Calu3 (cell line): ENCODE data around the gene RNF224. TPM values are rescaled to one million over a fixed set of nuclear protein-coding genes. Genes with fewer than 3 reads are reported as not detected.

Experiments used
- BruUV-seq: library from RNA; stranded (reverse); fragments of 400-500 nt; replicated peaks from 2 replicates; lab custom pipeline; 2021; lab: Mats Ljungman, UMichigan
- CTCF ChIA-PET: fragments of 300-600 bp; sonication (Branson Sonifier 250); formaldehyde crosslinking; loops from one replicate; lab custom pipeline; 2022; ENCODE audit warnings: antibody characterized with exemption; lab: Charles Lee
- DNase-seq: peaks from one replicate; pipeline ENCODE4 v3.0.0; 2022
- H3K27ac Mint-ChIP-seq: one replicate; pipeline ENCODE4 v1.8.0; 2022; ENCODE audit warnings: mixed read lengths; ENCODE audit not compliant: unreplicated experiment
- H3K27me3 Mint-ChIP-seq: one replicate; pipeline ENCODE4 v1.8.0; 2022; ENCODE audit warnings: mixed read lengths; ENCODE audit not compliant: unreplicated experiment
- H3K36me3 Mint-ChIP-seq: one replicate; pipeline ENCODE4 v1.8.0; 2022; ENCODE audit warnings: mild to moderate bottlenecking, moderate library complexity, mixed read lengths; ENCODE audit not compliant: insufficient read depth, unreplicated experiment
- H3K4me1 Mint-ChIP-seq: one replicate; pipeline ENCODE4 v1.8.0; 2022; ENCODE audit warnings: mild to moderate bottlenecking, low read depth, mixed read lengths; ENCODE audit not compliant: unreplicated experiment
- H3K4me3 Mint-ChIP-seq: one replicate; pipeline ENCODE4 v1.8.0; 2022; ENCODE audit warnings: mild to moderate bottlenecking, low read depth, moderate library complexity, mixed read lengths; ENCODE audit not compliant: unreplicated experiment
- H3K9me3 Mint-ChIP-seq: one replicate; pipeline ENCODE4 v1.8.0; 2022; ENCODE audit warnings: low read depth, mixed read lengths; ENCODE audit not compliant: unreplicated experiment
- CTCF ChIP-seq: fragments of 200-600 bp; IDR thresholded peaks from one replicate; pipeline ENCODE4 v1.8.0; 2022; ENCODE audit warnings: antibody characterized with exemption; ENCODE audit not compliant: unreplicated experiment
- intact Hi-C: fragments of 100-400 bp; cut with micrococcal nuclease; formaldehyde crosslinking; loops from one replicate; pipeline ENCODE4 v1.10.0; 2022; ENCODE audit not compliant: unreplicated experiment
- total RNA-seq: library from RNA; stranded (reverse); gene quantifications from 2 replicates; pipeline ENCODE4 v1.2.3, GENCODE V29; 2022

The RNF224 gene
- total RNA-seq, 1 experiment from 2014 or later, result 1.6 TPM

- H3K9me3 Mint-ChIP-seq, result no peaks in the 10 kb centered on the region
- H3K36me3 Mint-ChIP-seq, result peaks cover 46% of the 10 kb centered on the region
- no TSS peak for BruUV-seq
- intact Hi-C loops, result no loop called here
- TF ChIP-seq CTCF, result no peak
- no peaks in the 10 kb centered on the region for H3K27me3 Mint-ChIP-seq
- H3K27ac Mint-ChIP-seq, result peak overlapping the region; percentile 44
- CTCF ChIA-PET, result interaction anchor here (0.6 to 1.9 kb wide), 3 partner anchors 8 to 46 kb away, joined by 3 to 5 read pairs (median 5); no protein-coding TSS in a partner anchor
- peaks cover 16% of the 10 kb centered on the region for H3K4me1 Mint-ChIP-seq
- no peak for DNase-seq
- H3K4me3 Mint-ChIP-seq, result peak overlapping the region; percentile 98
These were observed 36.9 kb upstream of the RNF224 start for GRCh38 chr9:137190315-137190856.

GRCh38 chr9:137191245-137191644, 36.1 kb upstream of the RNF224 start:
- intact Hi-C loops, result no loop called here
- Mint-ChIP-seq H3K27me3 (no peaks in the 10 kb centered on the region), H3K27ac (no peak overlapping the region)

GRCh38 chr9:137191691-137192447, 35.4 kb upstream of the RNF224 start:
- Mint-ChIP-seq H3K9me3 (no peaks in the 10 kb centered on the region), H3K27ac (no peak overlapping the region), H3K27me3 (no peaks in the 10 kb centered on the region), H3K4me3 (no peak overlapping the region), H3K4me1 (peaks cover 24% of the 10 kb centered on the region), H3K36me3 (peaks cover 46% of the 10 kb centered on the region)
- TF ChIP-seq CTCF, result no peak
- intact Hi-C loops, result no loop called here
- no TSS peak for BruUV-seq
- CTCF ChIA-PET, result interaction anchor here (0.6 kb wide), 1 partner anchor 32 kb away, joined by 3 read pairs; no protein-coding TSS in a partner anchor
- no peak for DNase-seq

More at GRCh38 chr9:137191245-137191644, 36.1 kb upstream of the RNF224 start:
- Mint-ChIP-seq H3K9me3 (no peaks in the 10 kb centered on the region), H3K4me3 (peak overlapping the region; percentile 98), H3K4me1 (peaks cover 21% of the 10 kb centered on the region), H3K36me3 (peaks cover 46% of the 10 kb centered on the region)
- TF ChIP-seq CTCF, result no peak
- CTCF ChIA-PET, result no interaction called here
- DNase-seq, result no peak
- no TSS peak for BruUV-seq

- Mint-ChIP-seq H3K27ac (no peak overlapping the region), H3K4me1 (peaks cover 29% of the 10 kb centered on the region), H3K36me3 (peaks cover 41% of the 10 kb centered on the region), H3K27me3 (no peaks in the 10 kb centered on the region), H3K9me3 (no peaks in the 10 kb centered on the region), H3K4me3 (no peak overlapping the region)
- DNase-seq, result no peak
- intact Hi-C loops, result no loop called here
- CTCF ChIA-PET, result no interaction called here
- TF ChIP-seq CTCF, result no peak
- BruUV-seq, result no TSS peak
These were observed 34.9 kb upstream of the RNF224 start for GRCh38 chr9:137192448-137192780.
